GM12864 (cell line): ENCODE data around the gene PIK3C2G.

Experiments used
- DNase-seq: peaks from one replicate; pipeline ENCODE4 v3.0.0-alpha.2; 2011; ENCODE audit warnings: low read depth
- H3K4me3 ChIP-seq: 2 replicates; pipeline ENCODE4 v1.5.1; 2011; ENCODE audit warnings: mild to moderate bottlenecking, low read depth, low read length, control low read depth
- TF ChIP-seq, protein P1 (sequence below): IDR thresholded peaks from 2 replicates; pipeline ENCODE4 v1.5.1; 2011; ENCODE audit warnings: low read depth, mild to moderate bottlenecking, moderate library complexity, low read length, control low read depth, inconsistent platforms; ENCODE audit errors: missing control alignments

Gene PIK3C2G

GRCh38 chr12:18468246-18469075, 207.1 kb downstream of the PIK3C2G start:
- no peak for DNase-seq
- TF ChIP-seq, protein P1, sequence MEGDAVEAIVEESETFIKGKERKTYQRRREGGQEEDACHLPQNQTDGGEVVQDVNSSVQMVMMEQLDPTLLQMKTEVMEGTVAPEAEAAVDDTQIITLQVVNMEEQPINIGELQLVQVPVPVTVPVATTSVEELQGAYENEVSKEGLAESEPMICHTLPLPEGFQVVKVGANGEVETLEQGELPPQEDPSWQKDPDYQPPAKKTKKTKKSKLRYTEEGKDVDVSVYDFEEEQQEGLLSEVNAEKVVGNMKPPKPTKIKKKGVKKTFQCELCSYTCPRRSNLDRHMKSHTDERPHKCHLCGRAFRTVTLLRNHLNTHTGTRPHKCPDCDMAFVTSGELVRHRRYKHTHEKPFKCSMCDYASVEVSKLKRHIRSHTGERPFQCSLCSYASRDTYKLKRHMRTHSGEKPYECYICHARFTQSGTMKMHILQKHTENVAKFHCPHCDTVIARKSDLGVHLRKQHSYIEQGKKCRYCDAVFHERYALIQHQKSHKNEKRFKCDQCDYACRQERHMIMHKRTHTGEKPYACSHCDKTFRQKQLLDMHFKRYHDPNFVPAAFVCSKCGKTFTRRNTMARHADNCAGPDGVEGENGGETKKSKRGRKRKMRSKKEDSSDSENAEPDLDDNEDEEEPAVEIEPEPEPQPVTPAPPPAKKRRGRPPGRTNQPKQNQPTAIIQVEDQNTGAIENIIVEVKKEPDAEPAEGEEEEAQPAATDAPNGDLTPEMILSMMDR = no peak
- no peak overlapping the region for H3K4me3 ChIP-seq

DNA sequence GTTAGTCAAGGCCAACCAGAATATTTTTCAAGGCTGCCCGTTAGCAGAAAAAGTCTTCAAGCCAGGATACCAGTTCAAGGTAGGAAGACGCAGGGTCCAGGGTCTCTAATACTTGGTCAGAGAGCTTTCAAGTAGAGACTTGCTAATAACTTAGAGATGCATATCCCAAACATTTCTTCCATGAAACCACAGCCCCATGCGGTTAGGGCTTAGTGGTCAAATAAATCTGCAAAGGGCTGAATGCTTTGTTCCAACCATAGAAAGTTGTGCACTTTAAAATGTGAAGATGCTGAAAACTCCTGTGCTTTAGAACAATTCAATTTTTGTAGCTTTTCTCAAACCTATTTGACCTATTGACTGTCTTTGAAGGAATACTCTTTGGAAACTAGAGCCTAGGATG, 208.9 kb downstream of the PIK3C2G start:
- no peak overlapping the region for H3K4me3 ChIP-seq
- TF ChIP-seq, protein P1 = no peak
- no peak for DNase-seq

- TF ChIP-seq, protein P1 = no peak
- no peak overlapping the region for H3K4me3 ChIP-seq
Measured at GRCh38 chr12:18472304-18472703, 211.0 kb downstream of the PIK3C2G start.

DNA sequence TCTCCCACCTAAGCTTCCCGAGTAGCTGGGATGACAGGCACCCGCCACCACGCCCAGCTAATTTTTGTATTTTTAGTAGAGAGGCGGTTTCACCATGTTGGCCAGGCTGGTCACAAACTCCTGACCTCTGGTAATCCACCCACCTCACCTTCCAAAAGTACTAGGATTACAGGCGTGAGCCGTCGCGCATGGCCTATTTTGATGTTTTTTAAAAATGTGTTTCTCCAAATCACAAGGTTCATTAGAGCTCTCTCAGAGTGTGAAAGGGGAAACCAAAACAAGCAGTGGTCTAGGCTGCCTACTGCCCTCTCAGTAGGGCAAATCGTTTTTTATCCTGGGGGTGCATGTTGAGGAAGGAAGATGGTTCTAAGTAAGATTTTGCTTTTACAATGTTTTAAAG, 211.5 kb downstream of the PIK3C2G start:
- DNase-seq = no peak
- H3K4me3 ChIP-seq = no peak overlapping the region
- TF ChIP-seq, protein P1 = no peak

More at GRCh38 chr12:18472304-18472703, 211.0 kb downstream of the PIK3C2G start:
- no peak for DNase-seq

DNA sequence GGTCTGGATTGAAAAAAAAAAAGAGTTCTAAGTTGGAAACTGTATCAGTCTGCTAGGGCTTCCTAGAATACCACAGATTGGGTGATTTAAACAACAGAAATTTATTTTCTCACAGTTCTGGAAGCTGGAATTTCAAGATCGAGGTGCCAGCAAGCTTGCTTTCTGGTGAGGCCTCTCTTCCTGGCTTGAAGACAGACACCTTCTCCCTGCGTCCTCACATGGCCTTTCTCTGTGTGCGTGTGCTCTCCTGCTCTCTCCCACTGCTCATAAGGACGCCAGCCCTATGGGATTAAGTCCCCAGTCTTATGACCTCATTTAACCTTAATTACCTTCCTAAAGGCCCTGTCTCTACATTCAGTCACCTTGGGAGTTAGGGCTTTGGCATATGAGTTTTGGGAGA, 215.5 kb downstream of the PIK3C2G start:
- DNase-seq = no peak
- TF ChIP-seq, protein P1 = no peak
- no peak overlapping the region for H3K4me3 ChIP-seq

GRCh38 chr12:18479256-18479655, 217.9 kb downstream of the PIK3C2G start:
- TF ChIP-seq, protein P1 = no peak
- DNase-seq = no peak
- H3K4me3 ChIP-seq = no peak overlapping the region
